Choroid plexus epithelial cell (primary cell): Measurements from ENCODE around the gene RNF148.

ENCODE experiments used
- DNase-seq: peaks from one replicate; pipeline ENCODE4 v3.0.0-alpha.2; 2010; ENCODE audit warnings: low read depth
- H3K4me3 ChIP-seq: 2 replicates; pipeline ENCODE4 v1.5.1; 2011; ENCODE audit warnings: low read depth, mild to moderate bottlenecking, control low read depth, low read length, moderate library complexity
- TF ChIP-seq, protein P1 (sequence below): conservative IDR thresholded peaks from 2 replicates; pipeline ENCODE4 v1.5.1; 2011; ENCODE audit warnings: low read depth, mild to moderate bottlenecking, control low read depth, inconsistent platforms, low read length, moderate library complexity

RNF148 gene, protein sequence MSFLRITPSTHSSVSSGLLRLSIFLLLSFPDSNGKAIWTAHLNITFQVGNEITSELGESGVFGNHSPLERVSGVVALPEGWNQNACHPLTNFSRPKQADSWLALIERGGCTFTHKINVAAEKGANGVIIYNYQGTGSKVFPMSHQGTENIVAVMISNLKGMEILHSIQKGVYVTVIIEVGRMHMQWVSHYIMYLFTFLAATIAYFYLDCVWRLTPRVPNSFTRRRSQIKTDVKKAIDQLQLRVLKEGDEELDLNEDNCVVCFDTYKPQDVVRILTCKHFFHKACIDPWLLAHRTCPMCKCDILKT

GRCh38 chr7:122702872-122703510, at the start of gene RNF148:
Gene RNF148, minus strand, starts transcription at chr7:122702922. Its CDS starts 172 bp downstream, at chr7:122702750.
- DNase-seq: no peak
- no peak within 1 kb of the TSS for H3K4me3 ChIP-seq
- TF ChIP-seq, protein P1, sequence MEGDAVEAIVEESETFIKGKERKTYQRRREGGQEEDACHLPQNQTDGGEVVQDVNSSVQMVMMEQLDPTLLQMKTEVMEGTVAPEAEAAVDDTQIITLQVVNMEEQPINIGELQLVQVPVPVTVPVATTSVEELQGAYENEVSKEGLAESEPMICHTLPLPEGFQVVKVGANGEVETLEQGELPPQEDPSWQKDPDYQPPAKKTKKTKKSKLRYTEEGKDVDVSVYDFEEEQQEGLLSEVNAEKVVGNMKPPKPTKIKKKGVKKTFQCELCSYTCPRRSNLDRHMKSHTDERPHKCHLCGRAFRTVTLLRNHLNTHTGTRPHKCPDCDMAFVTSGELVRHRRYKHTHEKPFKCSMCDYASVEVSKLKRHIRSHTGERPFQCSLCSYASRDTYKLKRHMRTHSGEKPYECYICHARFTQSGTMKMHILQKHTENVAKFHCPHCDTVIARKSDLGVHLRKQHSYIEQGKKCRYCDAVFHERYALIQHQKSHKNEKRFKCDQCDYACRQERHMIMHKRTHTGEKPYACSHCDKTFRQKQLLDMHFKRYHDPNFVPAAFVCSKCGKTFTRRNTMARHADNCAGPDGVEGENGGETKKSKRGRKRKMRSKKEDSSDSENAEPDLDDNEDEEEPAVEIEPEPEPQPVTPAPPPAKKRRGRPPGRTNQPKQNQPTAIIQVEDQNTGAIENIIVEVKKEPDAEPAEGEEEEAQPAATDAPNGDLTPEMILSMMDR: no peak

DNA sequence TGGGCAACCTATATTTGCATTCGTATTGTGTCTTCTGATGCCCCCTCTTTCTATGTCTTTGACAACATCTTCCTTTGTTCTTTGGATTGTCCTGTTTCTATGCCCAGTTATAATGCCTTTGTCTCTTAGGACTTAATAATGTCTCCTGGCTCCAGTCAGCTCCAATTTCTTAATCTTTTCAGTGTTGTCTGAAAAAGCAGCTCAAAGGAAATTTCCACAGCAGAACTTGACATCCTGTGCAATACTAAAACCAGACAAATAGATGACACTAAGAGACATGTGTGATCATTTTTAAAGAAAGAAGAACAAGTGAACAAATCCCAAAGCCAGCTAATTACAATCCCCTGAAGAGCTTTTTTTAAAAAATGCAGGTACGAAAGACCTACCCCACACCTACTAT, 47.7 kb upstream of the RNF148 start:
- no peak overlapping the region for H3K4me3 ChIP-seq
- TF ChIP-seq, protein P1: no peak
- no peak for DNase-seq

DNA sequence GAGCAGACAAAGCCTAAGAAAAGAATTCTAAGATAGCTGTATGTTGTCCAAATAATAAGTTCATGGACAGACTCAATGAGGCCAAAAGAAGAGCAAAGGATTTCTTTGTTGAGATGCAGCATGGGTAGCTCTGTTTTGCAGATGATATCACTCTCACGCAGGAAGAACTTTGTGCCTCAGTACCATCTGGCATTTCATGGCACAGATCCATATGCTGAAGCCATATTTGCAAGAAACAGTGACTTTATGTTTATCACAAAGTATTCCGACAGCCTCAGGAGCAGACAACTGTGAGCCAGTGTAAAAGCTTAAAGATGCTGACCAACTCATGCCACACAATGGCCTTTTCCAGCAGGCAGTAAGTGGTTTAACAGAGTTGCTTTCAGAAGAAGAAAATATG, 45.5 kb upstream of the RNF148 start:
- no peak overlapping the region for H3K4me3 ChIP-seq
- TF ChIP-seq, protein P1: no peak
- no peak for DNase-seq

DNA sequence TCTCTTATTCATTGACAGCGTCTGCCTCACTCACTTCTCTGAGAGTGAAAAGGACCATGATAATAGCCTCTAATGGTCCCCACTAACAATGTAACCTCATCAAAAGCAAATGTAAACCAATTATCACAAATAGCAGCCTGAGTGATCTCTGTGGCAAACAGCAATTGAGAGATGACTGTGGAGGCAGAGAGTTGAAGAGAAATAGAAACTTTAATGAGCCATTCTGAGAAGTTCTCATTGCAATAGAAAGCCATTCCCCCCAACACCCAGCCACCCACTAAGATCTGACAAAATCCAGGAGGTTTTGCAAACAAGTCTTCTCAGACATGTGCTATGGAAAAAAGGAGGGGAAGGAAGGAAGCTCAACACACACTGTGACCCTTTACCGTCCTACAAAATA, 44.2 kb upstream of the RNF148 start:
- H3K4me3 ChIP-seq: no peak overlapping the region
- no peak for DNase-seq
- TF ChIP-seq, protein P1: no peak

- no peak for DNase-seq
- no peak overlapping the region for H3K4me3 ChIP-seq
- TF ChIP-seq, protein P1: no peak
Measured at GRCh38 chr7:122743211-122743610, 40.5 kb upstream of the RNF148 start.

GRCh38 chr7:122738947-122739346, 36.2 kb upstream of the RNF148 start:
- DNase-seq: no peak
- TF ChIP-seq, protein P1: no peak
- H3K4me3 ChIP-seq: no peak overlapping the region

GRCh38 chr7:122736183-122736582, 33.5 kb upstream of the RNF148 start:
- no peak overlapping the region for H3K4me3 ChIP-seq
- TF ChIP-seq, protein P1: no peak
- peak; percentile 5 for DNase-seq
